ENCODE measurements around the gene EIF2A. TPM values are rescaled to one million over a fixed set of nuclear protein-coding genes. Genes with fewer than 3 reads are reported as not detected.

EIF2A gene
- total and polyA plus RNA-seq, 9 of the 15 experiments (the other 6 are each of a cell fraction or from before 2014, with no cell fraction given): 106 to 192 (median 168) TPM

DNA sequence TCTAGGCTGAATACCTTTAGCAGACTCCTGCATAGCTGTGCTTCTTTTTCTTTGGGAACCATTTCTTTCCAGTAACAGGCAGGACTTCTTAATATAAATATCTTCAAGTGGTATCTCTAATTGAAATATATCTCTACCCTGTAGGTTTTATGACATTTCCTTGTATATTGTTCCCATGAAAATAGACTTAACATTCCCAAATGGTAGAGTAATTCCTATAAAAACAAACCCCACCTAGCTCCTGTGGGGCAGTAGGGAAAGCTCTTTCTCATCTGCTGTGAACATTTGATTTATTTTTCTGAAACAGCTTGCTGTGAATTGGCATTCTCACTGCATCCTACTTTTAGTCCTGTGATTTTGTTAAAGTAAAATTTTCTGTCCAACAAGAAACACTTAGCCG, 77.4 kb downstream of the EIF2A start:
- Histone ChIP-seq H3K9me3 (replicated peaks; ENCODE audit: control insufficient read depth, insufficient read depth, low read depth, low read length) (no peaks in the 10 kb centered on the region), H3K9me1 (ENCODE audit: control insufficient read depth, insufficient read depth, low read length) (no peaks in the 10 kb centered on the region), H3K36me3 (ENCODE audit: control insufficient read depth, insufficient read depth, low read length) (peaks cover 56% of the 10 kb centered on the region), H3K4me1 (replicated peaks in 1 of 2; ENCODE audit: control insufficient read depth in 2 of 2, insufficient read depth in 2 of 2, low read length in 2 of 2) (no peaks in the 10 kb centered on the region), H3K4me3 (no peak overlapping the region), H3K79me2 (ENCODE audit: control insufficient read depth, insufficient read depth, low read length) (peaks cover 42% of the 10 kb centered on the region), H3K4me2 (ENCODE audit: insufficient read depth, low read length) (no peak overlapping the region), H3K9ac (ENCODE audit: insufficient read depth in 1 of 2, low read depth in 2 of 2, low read length in 2 of 2) (no peak overlapping the region), H2AFZ (ENCODE audit: low read depth, low read length) (no peak overlapping the region), H4K20me1 (replicated peaks; ENCODE audit: control insufficient read depth, insufficient read depth, low read length) (no peaks in the 10 kb centered on the region), H3K27me3 (ENCODE audit: control insufficient read depth in 2 of 2, insufficient read depth in 2 of 2, low read length in 2 of 2) (no peaks in the 10 kb centered on the region), H3K27ac (ENCODE audit: extremely low read depth, low read depth, low read length) (no peak overlapping the region)
- WGBS (ENCODE audit: insufficient coverage, low coverage, missing lambda C conversion rate): 83% methylated on average over 1 of the region's 1 CpG
- in situ Hi-C loops (cut with MboI): no loop called here
- intact Hi-C loops (cut with micrococcal nuclease): no loop called here
- TF ChIP-seq SP2 (IDR thresholded peaks at IDR 0.05; ENCODE audit: extremely low read depth, low read depth, low read length, poor library complexity, severe bottlenecking) (no peak), EGR1 (conservative IDR thresholded peaks at IDR 0.05) (no peak), ZKSCAN3 (CRISPR knock-in tag; IDR thresholded peaks at IDR 0.05) (no peak), SIN3B (IDR thresholded peaks at IDR 0.05; ENCODE audit: low read depth) (no peak), DDX20 (tag; IDR thresholded peaks at IDR 0.05; ENCODE audit: low read depth) (no peak), SOX6 (IDR thresholded peaks at IDR 0.05) (no peak), SMARCC2 (IDR thresholded peaks at IDR 0.05; ENCODE audit: low read depth) (no peak), LARP7 (IDR thresholded peaks at IDR 0.05) (no peak), ZNF316 (IDR thresholded peaks at IDR 0.05) (no peak), CREM (IDR thresholded peaks at IDR 0.05; ENCODE audit: low read depth) (no peak), HDAC3 (IDR thresholded peaks at IDR 0.05; ENCODE audit: borderline replicate concordance, partially characterized antibody) (no peak), CBFA2T2 (conservative IDR thresholded peaks at IDR 0.05) (no peak), ZNF140 (CRISPR knock-in tag; IDR thresholded peaks at IDR 0.05) (no peak)
- TF ChIP-seq, protein P1, sequence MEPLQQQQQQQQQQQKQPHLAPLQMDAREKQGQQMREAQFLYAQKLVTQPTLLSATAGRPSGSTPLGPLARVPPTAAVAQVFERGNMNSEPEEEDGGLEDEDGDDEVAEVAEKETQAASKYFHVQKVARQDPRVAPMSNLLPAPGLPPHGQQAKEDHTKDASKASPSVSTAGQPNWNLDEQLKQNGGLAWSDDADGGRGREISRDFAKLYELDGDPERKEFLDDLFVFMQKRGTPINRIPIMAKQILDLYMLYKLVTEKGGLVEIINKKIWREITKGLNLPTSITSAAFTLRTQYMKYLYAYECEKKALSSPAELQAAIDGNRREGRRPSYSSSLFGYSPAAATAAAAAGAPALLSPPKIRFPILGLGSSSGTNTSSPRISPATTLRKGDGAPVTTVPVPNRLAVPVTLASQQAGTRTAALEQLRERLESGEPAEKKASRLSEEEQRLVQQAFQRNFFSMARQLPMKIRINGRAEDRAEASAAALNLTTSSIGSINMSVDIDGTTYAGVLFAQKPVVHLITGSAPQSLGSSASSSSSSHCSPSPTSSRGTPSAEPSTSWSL (CRISPR knock-in tag; IDR thresholded peaks at IDR 0.05; ENCODE audit: borderline replicate concordance): no peak
- TF ChIP-seq, protein P2, sequence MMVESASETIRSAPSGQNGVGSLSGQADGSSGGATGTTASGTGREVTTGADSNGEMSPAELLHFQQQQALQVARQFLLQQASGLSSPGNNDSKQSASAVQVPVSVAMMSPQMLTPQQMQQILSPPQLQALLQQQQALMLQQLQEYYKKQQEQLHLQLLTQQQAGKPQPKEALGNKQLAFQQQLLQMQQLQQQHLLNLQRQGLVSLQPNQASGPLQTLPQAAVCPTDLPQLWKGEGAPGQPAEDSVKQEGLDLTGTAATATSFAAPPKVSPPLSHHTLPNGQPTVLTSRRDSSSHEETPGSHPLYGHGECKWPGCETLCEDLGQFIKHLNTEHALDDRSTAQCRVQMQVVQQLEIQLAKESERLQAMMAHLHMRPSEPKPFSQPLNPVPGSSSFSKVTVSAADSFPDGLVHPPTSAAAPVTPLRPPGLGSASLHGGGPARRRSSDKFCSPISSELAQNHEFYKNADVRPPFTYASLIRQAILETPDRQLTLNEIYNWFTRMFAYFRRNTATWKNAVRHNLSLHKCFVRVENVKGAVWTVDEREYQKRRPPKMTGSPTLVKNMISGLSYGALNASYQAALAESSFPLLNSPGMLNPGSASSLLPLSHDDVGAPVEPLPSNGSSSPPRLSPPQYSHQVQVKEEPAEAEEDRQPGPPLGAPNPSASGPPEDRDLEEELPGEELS (CRISPR knock-in tag; IDR thresholded peaks at IDR 0.05; ENCODE audit: borderline replicate concordance): no peak
- TF ChIP-seq, protein P3, sequence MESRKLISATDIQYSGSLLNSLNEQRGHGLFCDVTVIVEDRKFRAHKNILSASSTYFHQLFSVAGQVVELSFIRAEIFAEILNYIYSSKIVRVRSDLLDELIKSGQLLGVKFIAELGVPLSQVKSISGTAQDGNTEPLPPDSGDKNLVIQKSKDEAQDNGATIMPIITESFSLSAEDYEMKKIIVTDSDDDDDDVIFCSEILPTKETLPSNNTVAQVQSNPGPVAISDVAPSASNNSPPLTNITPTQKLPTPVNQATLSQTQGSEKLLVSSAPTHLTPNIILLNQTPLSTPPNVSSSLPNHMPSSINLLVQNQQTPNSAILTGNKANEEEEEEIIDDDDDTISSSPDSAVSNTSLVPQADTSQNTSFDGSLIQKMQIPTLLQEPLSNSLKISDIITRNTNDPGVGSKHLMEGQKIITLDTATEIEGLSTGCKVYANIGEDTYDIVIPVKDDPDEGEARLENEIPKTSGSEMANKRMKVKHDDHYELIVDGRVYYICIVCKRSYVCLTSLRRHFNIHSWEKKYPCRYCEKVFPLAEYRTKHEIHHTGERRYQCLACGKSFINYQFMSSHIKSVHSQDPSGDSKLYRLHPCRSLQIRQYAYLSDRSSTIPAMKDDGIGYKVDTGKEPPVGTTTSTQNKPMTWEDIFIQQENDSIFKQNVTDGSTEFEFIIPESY (CRISPR knock-in tag; IDR thresholded peaks at IDR 0.05): no peak
- TF ChIP-seq, protein P4, sequence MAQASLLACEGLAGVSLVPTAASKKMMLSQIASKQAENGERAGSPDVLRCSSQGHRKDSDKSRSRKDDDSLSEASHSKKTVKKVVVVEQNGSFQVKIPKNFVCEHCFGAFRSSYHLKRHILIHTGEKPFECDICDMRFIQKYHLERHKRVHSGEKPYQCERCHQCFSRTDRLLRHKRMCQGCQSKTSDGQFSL (CRISPR knock-in tag; IDR thresholded peaks at IDR 0.05): no peak
- TF ChIP-seq, protein P4 (tag; IDR thresholded peaks at IDR 0.05): no peak
- no peak for ATAC-seq
- DNase-seq (ENCODE audit: extremely low read depth in 1 of 4, low spot score in 3 of 4): no peak
- BruUV-seq (replicated peaks): no TSS peak
- CTCF ChIA-PET (ENCODE audit: low intra/inter-chr PET ratio): no interaction called here
- no peak for FAIRE-seq
- POLR2A ChIA-PET: no interaction called here
